Retinal pigment epithelial cell (primary cell): Measurements from ENCODE around the gene SEMA4D.
"Not testable (repeated sequence)": the region's sequence is repeated elsewhere in the genome, so short reads cannot be mapped to it uniquely, and the experiment has no call there.

Source experiments
- DNase-seq: peaks from one replicate; pipeline ENCODE4 v3.0.0-alpha.2; 2010; ENCODE audit warnings: low read depth
- H3K4me3 ChIP-seq: 2 replicates; pipeline ENCODE4 v1.5.1; 2011; ENCODE audit warnings: mild to moderate bottlenecking, low read length, control low read depth, moderate library complexity
- TF ChIP-seq, protein P1 (sequence below): conservative IDR thresholded peaks from 2 replicates; pipeline ENCODE4 v1.5.1; 2011; ENCODE audit warnings: low read depth, low read length, control low read depth, inconsistent platforms

SEMA4D gene

DNA sequence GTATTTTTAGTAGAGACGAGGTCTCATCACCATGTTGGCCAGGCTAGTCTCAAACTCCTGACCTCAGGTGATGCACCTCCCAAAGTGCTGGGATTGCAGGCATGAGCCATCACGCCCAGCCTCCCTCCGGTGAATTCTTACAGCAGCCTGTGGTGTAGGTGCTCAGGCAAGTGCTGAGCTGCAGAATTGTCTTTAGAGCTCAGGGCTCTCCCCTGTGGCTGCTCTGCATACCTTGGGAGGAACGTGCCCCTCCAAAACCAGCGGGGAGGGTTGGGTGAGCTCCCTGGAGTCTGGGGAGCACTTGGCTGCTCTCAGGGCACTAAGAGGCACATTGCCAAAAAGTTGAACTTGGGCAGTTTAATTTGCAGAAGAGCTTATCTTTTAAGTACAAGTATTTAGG is 150.3 kb downstream of the SEMA4D start:
- TF ChIP-seq, protein P1, sequence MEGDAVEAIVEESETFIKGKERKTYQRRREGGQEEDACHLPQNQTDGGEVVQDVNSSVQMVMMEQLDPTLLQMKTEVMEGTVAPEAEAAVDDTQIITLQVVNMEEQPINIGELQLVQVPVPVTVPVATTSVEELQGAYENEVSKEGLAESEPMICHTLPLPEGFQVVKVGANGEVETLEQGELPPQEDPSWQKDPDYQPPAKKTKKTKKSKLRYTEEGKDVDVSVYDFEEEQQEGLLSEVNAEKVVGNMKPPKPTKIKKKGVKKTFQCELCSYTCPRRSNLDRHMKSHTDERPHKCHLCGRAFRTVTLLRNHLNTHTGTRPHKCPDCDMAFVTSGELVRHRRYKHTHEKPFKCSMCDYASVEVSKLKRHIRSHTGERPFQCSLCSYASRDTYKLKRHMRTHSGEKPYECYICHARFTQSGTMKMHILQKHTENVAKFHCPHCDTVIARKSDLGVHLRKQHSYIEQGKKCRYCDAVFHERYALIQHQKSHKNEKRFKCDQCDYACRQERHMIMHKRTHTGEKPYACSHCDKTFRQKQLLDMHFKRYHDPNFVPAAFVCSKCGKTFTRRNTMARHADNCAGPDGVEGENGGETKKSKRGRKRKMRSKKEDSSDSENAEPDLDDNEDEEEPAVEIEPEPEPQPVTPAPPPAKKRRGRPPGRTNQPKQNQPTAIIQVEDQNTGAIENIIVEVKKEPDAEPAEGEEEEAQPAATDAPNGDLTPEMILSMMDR = no peak
- no peak for DNase-seq
- no peak overlapping the region for H3K4me3 ChIP-seq

DNA sequence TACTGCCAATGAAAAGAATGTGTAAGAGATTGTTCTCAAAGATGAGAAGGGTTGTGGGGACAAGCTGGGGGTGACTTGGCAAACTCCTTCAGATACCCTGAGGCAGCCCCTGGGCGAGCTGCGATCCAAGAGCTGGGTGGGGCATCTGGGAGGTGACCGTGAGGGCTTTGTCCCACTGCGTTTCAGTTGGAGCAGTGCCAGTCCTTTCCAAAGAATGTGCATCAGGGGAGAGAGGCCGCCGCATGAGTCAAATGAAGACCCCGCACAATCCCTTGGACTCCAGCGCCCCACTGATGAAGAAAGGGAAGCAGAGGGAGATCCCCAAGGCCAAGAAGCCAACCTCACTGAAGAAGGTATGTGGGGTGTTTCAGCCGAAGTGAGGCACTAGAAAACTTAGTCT is 151.2 kb downstream of the SEMA4D start:
- no peak for DNase-seq
- TF ChIP-seq, protein P1 = no peak

DNA sequence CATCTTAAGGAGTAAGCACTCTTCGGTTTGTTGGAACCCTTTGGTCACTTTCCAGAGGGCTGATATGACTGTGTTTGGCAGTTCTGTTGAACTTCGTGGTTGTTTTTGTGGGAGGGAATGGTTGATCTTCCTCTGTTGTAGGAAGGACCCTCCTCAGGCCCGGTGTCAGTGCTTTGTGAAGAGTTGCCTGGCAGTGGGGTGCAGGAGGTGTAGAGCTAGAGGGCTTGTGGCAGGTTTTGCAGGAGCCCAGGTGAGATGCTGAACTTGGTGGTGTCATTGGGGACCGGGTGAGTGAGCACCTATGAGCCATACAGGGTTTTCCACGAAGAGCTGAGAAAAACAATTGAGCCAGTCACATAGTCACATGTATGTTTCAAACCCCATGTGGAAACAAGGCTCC is 152.4 kb downstream of the SEMA4D start:
- H3K4me3 ChIP-seq = no peak overlapping the region
- TF ChIP-seq, protein P1 = no peak
- no peak for DNase-seq

More for the DNA sequence above, 151.2 kb downstream of the SEMA4D start:
- H3K4me3 ChIP-seq = no peak overlapping the region

DNA sequence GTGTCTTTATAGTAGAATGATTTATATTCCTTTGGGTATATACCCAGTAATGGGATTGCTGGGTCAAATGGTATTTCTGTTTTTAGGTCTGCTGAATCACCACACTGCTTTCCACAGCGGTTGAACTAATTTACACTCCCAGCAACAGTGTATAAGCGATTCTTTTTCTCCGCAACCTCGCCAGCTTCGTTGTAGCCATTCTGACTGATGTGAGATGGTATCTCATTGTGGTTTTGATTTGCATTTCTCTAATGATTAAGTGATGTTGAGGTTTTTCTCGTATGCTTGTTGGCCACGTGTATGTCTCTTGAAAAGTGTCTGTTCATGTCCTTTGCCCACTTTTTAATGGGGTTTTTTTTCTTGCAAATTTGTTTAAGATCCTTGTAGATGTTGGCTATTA is 154.1 kb downstream of the SEMA4D start:
- not testable (repeated sequence) for DNase-seq, H3K4me3 ChIP-seq

DNA sequence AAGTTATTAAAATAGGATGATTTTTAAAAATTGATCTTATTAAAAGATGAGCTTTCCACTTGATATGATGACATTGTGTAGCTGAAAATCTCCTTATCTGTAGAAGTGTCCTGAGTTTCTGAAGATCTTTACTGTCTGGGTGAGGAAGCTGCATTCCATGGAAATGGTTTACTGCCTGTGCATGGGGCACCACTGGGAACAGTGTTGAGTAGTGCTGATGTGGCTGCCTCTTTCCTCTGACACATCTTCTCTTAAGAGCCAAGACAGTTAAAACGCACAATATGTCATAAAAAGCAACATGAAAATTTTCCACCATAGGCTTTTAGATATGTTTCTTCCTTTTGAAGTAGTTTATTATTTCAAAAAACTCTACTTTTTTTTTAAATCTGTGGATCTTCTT is 155.0 kb downstream of the SEMA4D start:
- no peak overlapping the region for H3K4me3 ChIP-seq
- DNase-seq = no peak
- TF ChIP-seq, protein P1 = no peak

DNA sequence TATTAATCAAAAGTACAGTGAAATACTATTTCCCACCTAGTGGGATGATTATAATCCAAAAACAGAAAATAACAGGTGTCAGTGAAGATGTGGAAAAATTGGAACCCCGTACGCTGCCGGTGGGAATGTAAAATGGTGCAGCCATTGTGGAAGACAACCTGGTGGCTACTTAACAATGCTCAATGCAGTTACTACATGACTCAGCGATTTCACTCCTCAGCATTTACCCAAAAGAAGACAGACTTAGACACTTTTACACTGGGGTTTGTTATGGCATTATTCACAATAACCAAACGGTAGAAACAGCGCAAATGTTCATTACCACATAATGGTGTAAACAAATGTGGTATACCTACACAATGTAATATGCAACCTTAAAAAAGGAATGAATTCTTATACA is 155.7 kb downstream of the SEMA4D start:
- TF ChIP-seq, protein P1 = no peak
- no peak for DNase-seq
- no peak overlapping the region for H3K4me3 ChIP-seq

DNA sequence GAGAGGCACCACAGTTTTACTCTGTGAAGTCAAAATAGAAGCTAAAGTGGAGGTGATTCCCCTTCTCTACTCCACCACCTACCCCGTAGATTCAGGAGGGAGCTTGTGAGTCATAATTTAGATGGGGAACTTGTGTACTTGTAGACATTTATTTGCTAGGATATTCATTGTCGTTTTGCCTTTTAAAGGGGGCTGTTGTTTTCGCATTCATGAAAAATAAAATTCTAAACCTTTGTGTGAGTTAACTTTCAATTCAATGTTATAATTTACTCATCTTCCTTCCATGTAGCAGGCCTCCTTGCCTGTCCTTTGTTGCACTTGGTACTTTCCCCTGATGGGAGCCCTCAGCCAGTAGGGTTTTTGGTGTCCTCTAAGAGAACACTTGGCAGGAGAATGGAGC is 157.6 kb downstream of the SEMA4D start:
- TF ChIP-seq, protein P1 = no peak
- no peak for DNase-seq
- H3K4me3 ChIP-seq = no peak overlapping the region

DNA sequence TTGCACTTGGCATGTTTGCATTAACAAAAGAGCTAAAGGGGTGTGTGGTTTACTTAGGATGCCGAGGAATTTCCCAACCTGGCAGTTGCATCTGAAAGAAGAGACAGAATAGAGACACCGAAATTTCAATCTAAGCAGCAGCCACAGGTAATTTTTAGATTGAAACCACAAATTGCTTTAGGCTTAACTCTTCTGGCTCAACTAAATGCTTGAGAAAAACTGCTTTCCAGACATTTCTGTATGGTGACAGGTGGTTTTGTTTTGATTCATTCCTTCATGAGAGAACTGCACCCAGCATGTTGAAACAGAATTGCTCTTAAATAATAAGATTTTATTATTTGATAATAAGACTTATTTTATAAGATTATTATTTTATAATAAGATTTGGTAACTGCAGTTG is 158.1 kb downstream of the SEMA4D start:
- H3K4me3 ChIP-seq = no peak overlapping the region
- no peak for DNase-seq
- TF ChIP-seq, protein P1 = no peak
